Iris pigment epithelial cell (primary cell): ENCODE data around the gene ITPK1.

Experiments
- DNase-seq: peaks from one replicate; pipeline ENCODE4 v3.0.0-alpha.2; 2011; ENCODE audit warnings: low read depth

Gene ITPK1

GRCh38 chr14:93105362-93105761, 10.4 kb downstream of the ITPK1 start:
- DNase-seq: peak; percentile 79

GRCh38 chr14:93104961-93105360, 10.8 kb downstream of the ITPK1 start:
- no peak for DNase-seq

- DNase-seq: peak; percentile 26
Measured at GRCh38 chr14:93103392-93104080, 12.2 kb downstream of the ITPK1 start.

GRCh38 chr14:93102141-93102540, 13.6 kb downstream of the ITPK1 start:
- no peak for DNase-seq

- no peak for DNase-seq
Measured at GRCh38 chr14:93101181-93101580, 14.5 kb downstream of the ITPK1 start.

GRCh38 chr14:93100570-93100969, 15.2 kb downstream of the ITPK1 start:
- no peak for DNase-seq

- no peak for DNase-seq
Measured at GRCh38 chr14:93100100-93100499, 15.6 kb downstream of the ITPK1 start.

- no peak for DNase-seq
Measured at GRCh38 chr14:93099643-93100042, 16.1 kb downstream of the ITPK1 start.

- DNase-seq: no peak
Measured at GRCh38 chr14:93099196-93099595, 16.5 kb downstream of the ITPK1 start.

GRCh38 chr14:93096691-93097322, 18.9 kb downstream of the ITPK1 start:
- DNase-seq: no peak

- no peak for DNase-seq
Measured at GRCh38 chr14:93095742-93096510, 19.8 kb downstream of the ITPK1 start.

GRCh38 chr14:93094121-93094918, 21.4 kb downstream of the ITPK1 start:
- no peak for DNase-seq

- DNase-seq: no peak
Measured at GRCh38 chr14:93092606-93093556, 22.8 kb downstream of the ITPK1 start.

GRCh38 chr14:93091666-93092065, 24.1 kb downstream of the ITPK1 start:
- no peak for DNase-seq

- DNase-seq: no peak
Measured at GRCh38 chr14:93090826-93091555, 24.7 kb downstream of the ITPK1 start.

- DNase-seq: no peak
Measured at GRCh38 chr14:93089521-93090269, 26.0 kb downstream of the ITPK1 start.

GRCh38 chr14:93086441-93087055, 29.2 kb downstream of the ITPK1 start:
- no peak for DNase-seq

- peak; percentile 10 for DNase-seq
Measured at GRCh38 chr14:93085911-93086310, 29.8 kb downstream of the ITPK1 start.
